KOPT-K1 (cell line): ENCODE measurements around the gene ABHD4.
"Not testable (repeated sequence)": the region's sequence is repeated elsewhere in the genome, so short reads cannot be mapped to it uniquely, and the experiment has no call there.

ENCODE experiments used
- H3K27ac ChIP-seq: fragments of 200-600 bp; sonication (generic); 2 replicates; pipeline ENCODE4 v1.5.1; 2016; ENCODE audit warnings: antibody characterized with exemption, mild to moderate bottlenecking, low read depth, low read length; ENCODE audit not compliant: poor library complexity, severe bottlenecking
- H3K36me3 ChIP-seq: fragments of 200-600 bp; sonication (generic); 2 replicates; pipeline ENCODE4 v1.5.1; 2017; ENCODE audit warnings: antibody characterized with exemption, mild to moderate bottlenecking, low read length, moderate library complexity; ENCODE audit not compliant: insufficient read depth
- H3K9me3 ChIP-seq: fragments of 200-600 bp; sonication (generic); 2 replicates; pipeline ENCODE4 v1.5.1; 2017; ENCODE audit warnings: antibody characterized with exemption, low read length, mild to moderate bottlenecking; ENCODE audit not compliant: insufficient read depth, poor library complexity, severe bottlenecking

Gene ABHD4

GRCh38 chr14:22615765-22616164, 17.7 kb downstream of the ABHD4 start:
- H3K9me3 ChIP-seq, H3K36me3 ChIP-seq, H3K27ac ChIP-seq: not testable (repeated sequence)

- Histone ChIP-seq H3K36me3 (no peaks in the 10 kb centered on the region), H3K27ac (no peak overlapping the region), H3K9me3 (no peaks in the 10 kb centered on the region)
Observed at GRCh38 chr14:22622255-22622654, 24.2 kb downstream of the ABHD4 start.

- Histone ChIP-seq H3K27ac (no peak overlapping the region), H3K9me3 (no peaks in the 10 kb centered on the region), H3K36me3 (no peaks in the 10 kb centered on the region)
Observed at GRCh38 chr14:22623047-22623446, 24.9 kb downstream of the ABHD4 start.

GRCh38 chr14:22626590-22626989, 28.5 kb downstream of the ABHD4 start:
- no peaks in the 10 kb centered on the region for H3K36me3 ChIP-seq
- H3K27ac ChIP-seq: no peak overlapping the region
- H3K9me3 ChIP-seq: peaks cover 23% of the 10 kb centered on the region

GRCh38 chr14:22627506-22628263, 29.6 kb downstream of the ABHD4 start:
- H3K9me3 ChIP-seq: peaks cover 28% of the 10 kb centered on the region
- no peak overlapping the region for H3K27ac ChIP-seq
- H3K36me3 ChIP-seq: no peaks in the 10 kb centered on the region

- Histone ChIP-seq H3K36me3 (no peaks in the 10 kb centered on the region), H3K27ac (no peak overlapping the region)
Observed at GRCh38 chr14:22629361-22629760, 31.3 kb downstream of the ABHD4 start.

GRCh38 chr14:22630066-22630465, 32.0 kb downstream of the ABHD4 start:
- Histone ChIP-seq H3K9me3 (peaks cover 28% of the 10 kb centered on the region), H3K36me3 (no peaks in the 10 kb centered on the region), H3K27ac (no peak overlapping the region)

More at GRCh38 chr14:22629361-22629760, 31.3 kb downstream of the ABHD4 start:
- peaks cover 28% of the 10 kb centered on the region for H3K9me3 ChIP-seq

GRCh38 chr14:22630486-22630885, 32.4 kb downstream of the ABHD4 start:
- no peaks in the 10 kb centered on the region for H3K36me3 ChIP-seq
- no peak overlapping the region for H3K27ac ChIP-seq
- H3K9me3 ChIP-seq: peaks cover 28% of the 10 kb centered on the region

GRCh38 chr14:22634233-22634900, 36.3 kb downstream of the ABHD4 start:
- no peak overlapping the region for H3K27ac ChIP-seq
- peaks cover 27% of the 10 kb centered on the region for H3K9me3 ChIP-seq
- H3K36me3 ChIP-seq: no peaks in the 10 kb centered on the region

- H3K9me3 ChIP-seq: peaks cover 11% of the 10 kb centered on the region
- not testable (repeated sequence) for H3K27ac ChIP-seq, H3K36me3 ChIP-seq
Observed at GRCh38 chr14:22635980-22636379, 37.9 kb downstream of the ABHD4 start.

- Histone ChIP-seq H3K36me3 (no peaks in the 10 kb centered on the region), H3K27ac (no peak overlapping the region), H3K9me3 (no peaks in the 10 kb centered on the region)
Observed at GRCh38 chr14:22640192-22640591, 42.1 kb downstream of the ABHD4 start.

GRCh38 chr14:22641846-22642245, 43.7 kb downstream of the ABHD4 start:
- H3K9me3 ChIP-seq: no peaks in the 10 kb centered on the region
- H3K27ac ChIP-seq: no peak overlapping the region
- H3K36me3 ChIP-seq: no peaks in the 10 kb centered on the region

- H3K27ac ChIP-seq: no peak within 1 kb of the TSS
- no peaks in the 10 kb centered on the region for H3K9me3 ChIP-seq
- no peaks in the 10 kb centered on the region for H3K36me3 ChIP-seq
Observed at GRCh38 chr14:22644305-22644635, 46.2 kb downstream of the ABHD4 start, which contains the start of gene OR6J1. Gene OR6J1, minus strand, starts transcription at chr14:22644352. Its CDS starts 9,541 bp downstream, at chr14:22634811.

- Histone ChIP-seq H3K9me3 (no peaks in the 10 kb centered on the region), H3K36me3 (no peaks in the 10 kb centered on the region), H3K27ac (no peak overlapping the region)
Observed at GRCh38 chr14:22646570-22647254, 48.6 kb downstream of the ABHD4 start.

GRCh38 chr14:22648506-22648905, 50.4 kb downstream of the ABHD4 start:
- no peaks in the 10 kb centered on the region for H3K36me3 ChIP-seq
- H3K27ac ChIP-seq: no peak overlapping the region
- H3K9me3 ChIP-seq: no peaks in the 10 kb centered on the region
